ENCODE results near the gene RNF121.

GRCh38 chr11:71913756-71914526 is 14.9 kb upstream of the RNF121 start:
- TF ChIP-seq YY1 (IDR thresholded peaks at IDR 0.05) (no peak), CTCF (IDR thresholded peaks at IDR 0.05; ENCODE audit: low read depth, low read length, missing input control) (no peak), MAX (IDR thresholded peaks at IDR 0.05) (no peak), NR2F2 (IDR thresholded peaks at IDR 0.05) (no peak), EGR1 (IDR thresholded peaks at IDR 0.05; ENCODE audit: low read depth in 2 of 2) (no peak), ZBTB33 (IDR thresholded peaks at IDR 0.05) (no peak), RAD21 (IDR thresholded peaks at IDR 0.05) (no peak), REST (IDR thresholded peaks at IDR 0.05) (no peak), TAF1 (conservative IDR thresholded peaks at IDR 0.05) (no peak), RXRA (IDR thresholded peaks at IDR 0.05) (no peak), HNF4A (conservative IDR thresholded peaks at IDR 0.05) (no peak), ATF3 (IDR thresholded peaks at IDR 0.05) (no peak), JUND (IDR thresholded peaks at IDR 0.05) (no peak), SP1 (IDR thresholded peaks at IDR 0.05) (no peak)
